Activated B cell treated with CpG ODN at 0.5 μM for 24 hours (primary cell): ENCODE results near the gene SYNDIG1. TPM values are rescaled to one million over a fixed set of nuclear protein-coding genes. Genes with fewer than 3 reads are reported as not detected.

Source experiments
- ATAC-seq: fragments of 200-7000 bp; cut with Tn5 transposase; one replicate; pipeline ENCODE4 v1.10.0; 2021; ENCODE audit warnings: low read depth, mild to moderate bottlenecking, moderate library complexity
- CTCF ChIA-PET: fragments of 350-600 bp; sonication (Branson Sonifier 250); formaldehyde crosslinking; loops from one replicate; lab custom pipeline; 2021; ENCODE audit warnings: antibody characterized with exemption; lab: Charles Lee
- POLR2A ChIA-PET: fragments of 350-600 bp; sonication (Branson Sonifier 250); formaldehyde crosslinking; loops from one replicate; lab custom pipeline; 2021; ENCODE audit warnings: antibody characterized with exemption; lab: Charles Lee
- DNase-seq: peaks from one replicate; pipeline ENCODE4 v3.0.0; 2022
- H3K27ac Mint-ChIP-seq: one replicate; pipeline ENCODE4 v1.8.0; 2020; ENCODE audit warnings: mixed read lengths
- H3K27me3 Mint-ChIP-seq: one replicate; pipeline ENCODE4 v1.8.0; 2021; ENCODE audit warnings: mixed read lengths
- H3K36me3 Mint-ChIP-seq: one replicate; pipeline ENCODE4 v1.8.0; 2021; ENCODE audit warnings: low read depth, mixed read lengths
- H3K4me1 Mint-ChIP-seq: one replicate; pipeline ENCODE4 v1.8.0; 2021; ENCODE audit warnings: mixed read lengths
- H3K4me3 Mint-ChIP-seq: one replicate; pipeline ENCODE4 v1.8.0; 2020; ENCODE audit warnings: mild to moderate bottlenecking, mixed read lengths
- H3K9me3 Mint-ChIP-seq: one replicate; pipeline ENCODE4 v1.8.0; 2020; ENCODE audit warnings: mixed read lengths
- intact Hi-C: fragments of 100-400 bp; cut with micrococcal nuclease; formaldehyde crosslinking; loops from one replicate; pipeline ENCODE4 v1.15.1; 2024
- total RNA-seq: library from RNA; stranded (reverse); gene quantifications from 2 replicates; pipeline ENCODE4 v1.2.3, GENCODE V29; 2022
- TF ChIP-seq, protein P1 (sequence below): fragments of 200-600 bp; IDR thresholded peaks from one replicate; pipeline ENCODE4 v1.8.0; 2022; ENCODE audit warnings: antibody characterized with exemption, mild to moderate bottlenecking

Gene SYNDIG1
- total RNA-seq, 1 donor from 2014 or later = not detected

GRCh38 chr20:24488800-24489175 lies 19.4 kb downstream of the SYNDIG1 start:
- H3K27ac Mint-ChIP-seq = no peak overlapping the region
- DNase-seq (no peak), ATAC-seq (no peak)
- H3K4me1 Mint-ChIP-seq = no peaks in the 10 kb centered on the region
- CTCF ChIA-PET = no interaction called here
- no peaks in the 10 kb centered on the region for H3K9me3 Mint-ChIP-seq
- H3K36me3 Mint-ChIP-seq = no peaks in the 10 kb centered on the region
- no peaks in the 10 kb centered on the region for H3K27me3 Mint-ChIP-seq
- POLR2A ChIA-PET = no interaction called here
- H3K4me3 Mint-ChIP-seq = no peak overlapping the region
- TF ChIP-seq, protein P1, sequence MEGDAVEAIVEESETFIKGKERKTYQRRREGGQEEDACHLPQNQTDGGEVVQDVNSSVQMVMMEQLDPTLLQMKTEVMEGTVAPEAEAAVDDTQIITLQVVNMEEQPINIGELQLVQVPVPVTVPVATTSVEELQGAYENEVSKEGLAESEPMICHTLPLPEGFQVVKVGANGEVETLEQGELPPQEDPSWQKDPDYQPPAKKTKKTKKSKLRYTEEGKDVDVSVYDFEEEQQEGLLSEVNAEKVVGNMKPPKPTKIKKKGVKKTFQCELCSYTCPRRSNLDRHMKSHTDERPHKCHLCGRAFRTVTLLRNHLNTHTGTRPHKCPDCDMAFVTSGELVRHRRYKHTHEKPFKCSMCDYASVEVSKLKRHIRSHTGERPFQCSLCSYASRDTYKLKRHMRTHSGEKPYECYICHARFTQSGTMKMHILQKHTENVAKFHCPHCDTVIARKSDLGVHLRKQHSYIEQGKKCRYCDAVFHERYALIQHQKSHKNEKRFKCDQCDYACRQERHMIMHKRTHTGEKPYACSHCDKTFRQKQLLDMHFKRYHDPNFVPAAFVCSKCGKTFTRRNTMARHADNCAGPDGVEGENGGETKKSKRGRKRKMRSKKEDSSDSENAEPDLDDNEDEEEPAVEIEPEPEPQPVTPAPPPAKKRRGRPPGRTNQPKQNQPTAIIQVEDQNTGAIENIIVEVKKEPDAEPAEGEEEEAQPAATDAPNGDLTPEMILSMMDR = no peak
- intact Hi-C loops = no loop called here

GRCh38 chr20:24489193-24489592 lies 19.8 kb downstream of the SYNDIG1 start:
- H3K4me3 Mint-ChIP-seq = no peak overlapping the region
- H3K9me3 Mint-ChIP-seq = no peaks in the 10 kb centered on the region
- intact Hi-C loops = no loop called here
- TF ChIP-seq, protein P1 = no peak
- ATAC-seq (no peak), DNase-seq (no peak)
- no peaks in the 10 kb centered on the region for H3K4me1 Mint-ChIP-seq
- CTCF ChIA-PET = no interaction called here
- H3K27ac Mint-ChIP-seq = no peak overlapping the region
- H3K36me3 Mint-ChIP-seq = no peaks in the 10 kb centered on the region
- no peaks in the 10 kb centered on the region for H3K27me3 Mint-ChIP-seq
- POLR2A ChIA-PET = no interaction called here

- ATAC-seq (no peak), DNase-seq (no peak)
- ChIA-PET POLR2A (no interaction called here), CTCF (no interaction called here)
- H3K4me3 Mint-ChIP-seq = no peak overlapping the region
- no peaks in the 10 kb centered on the region for H3K27me3 Mint-ChIP-seq
- TF ChIP-seq, protein P1 = no peak
- no peaks in the 10 kb centered on the region for H3K9me3 Mint-ChIP-seq
- H3K27ac Mint-ChIP-seq = no peak overlapping the region
- intact Hi-C loops = no loop called here
- no peaks in the 10 kb centered on the region for H3K4me1 Mint-ChIP-seq
- no peaks in the 10 kb centered on the region for H3K36me3 Mint-ChIP-seq
These were observed 20.3 kb downstream of the SYNDIG1 start for GRCh38 chr20:24489631-24490260.

DNA sequence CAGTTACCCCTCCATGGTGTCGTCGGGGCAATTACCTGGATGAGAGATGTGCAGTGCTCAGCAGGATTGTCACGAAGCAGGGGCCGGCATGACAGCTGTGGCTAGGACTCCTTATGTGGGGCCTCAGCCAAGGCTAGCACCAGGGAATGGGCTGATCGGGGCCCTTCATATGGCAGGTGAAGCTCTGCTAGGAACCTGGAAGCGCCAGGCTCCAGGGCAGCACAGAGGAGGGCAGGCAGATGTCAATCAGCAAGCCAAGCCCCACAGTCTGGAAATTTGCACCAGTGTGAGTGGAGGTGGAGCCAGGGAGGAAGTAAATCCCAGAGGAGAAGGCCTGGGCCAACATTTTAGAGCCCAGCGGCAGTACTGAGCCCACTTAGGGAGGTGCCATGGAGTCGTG lies 21.2 kb downstream of the SYNDIG1 start:
- intact Hi-C loops = no loop called here
- no peak for DNase-seq
- H3K27ac Mint-ChIP-seq = no peak overlapping the region

DNA sequence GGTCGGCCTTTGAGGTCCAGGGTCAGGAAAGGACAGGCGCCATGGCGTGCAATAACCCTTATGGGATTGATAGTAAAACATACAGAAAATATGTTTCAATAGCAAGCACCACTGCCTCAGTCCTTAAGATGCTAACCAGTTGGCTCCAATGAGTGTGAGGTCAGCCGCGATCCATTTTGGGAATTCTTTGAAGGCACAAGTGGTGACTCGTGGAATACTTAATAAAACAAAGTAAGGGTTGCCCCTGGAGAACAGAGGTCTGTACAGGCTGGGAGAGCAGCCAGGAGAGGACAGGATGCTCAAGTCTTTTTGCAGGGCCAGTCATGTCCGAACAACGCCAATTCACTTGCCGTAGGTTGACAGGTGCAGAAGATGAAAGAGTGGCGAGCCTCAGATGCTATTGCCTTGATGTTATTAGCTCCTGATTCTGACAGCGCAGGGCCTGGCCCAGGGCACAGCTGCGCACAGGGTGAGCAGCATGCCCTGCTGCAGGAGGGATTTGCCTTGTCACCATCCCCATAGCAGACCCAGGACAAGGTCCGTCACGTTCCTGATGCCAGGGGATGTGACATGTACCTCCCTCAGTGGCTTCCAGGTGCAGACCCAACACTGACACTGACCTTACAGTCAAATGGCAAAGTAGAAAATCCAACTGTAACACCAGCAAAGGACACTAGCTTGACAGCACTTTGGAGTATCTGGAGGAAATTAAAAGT lies 21.8 kb downstream of the SYNDIG1 start:
- Mint-ChIP-seq H3K27ac (no peak overlapping the region), H3K4me3 (no peak overlapping the region), H3K9me3 (no peaks in the 10 kb centered on the region), H3K36me3 (no peaks in the 10 kb centered on the region), H3K4me1 (no peaks in the 10 kb centered on the region), H3K27me3 (no peaks in the 10 kb centered on the region)
- ATAC-seq (no peak), DNase-seq (no peak)
- ChIA-PET CTCF (no interaction called here), POLR2A (no interaction called here)
- TF ChIP-seq, protein P1 = no peak
- intact Hi-C loops = no loop called here

More for the DNA sequence above, 21.2 kb downstream of the SYNDIG1 start:
- no peaks in the 10 kb centered on the region for H3K36me3 Mint-ChIP-seq
- ChIA-PET CTCF (no interaction called here), POLR2A (no interaction called here)
- H3K9me3 Mint-ChIP-seq = no peaks in the 10 kb centered on the region
- ATAC-seq = no peak
- TF ChIP-seq, protein P1 = no peak
- no peak overlapping the region for H3K4me3 Mint-ChIP-seq
- no peaks in the 10 kb centered on the region for H3K4me1 Mint-ChIP-seq
- no peaks in the 10 kb centered on the region for H3K27me3 Mint-ChIP-seq
